ENCODE data around the gene KIAA1328.

The KIAA1328 gene

DNA sequence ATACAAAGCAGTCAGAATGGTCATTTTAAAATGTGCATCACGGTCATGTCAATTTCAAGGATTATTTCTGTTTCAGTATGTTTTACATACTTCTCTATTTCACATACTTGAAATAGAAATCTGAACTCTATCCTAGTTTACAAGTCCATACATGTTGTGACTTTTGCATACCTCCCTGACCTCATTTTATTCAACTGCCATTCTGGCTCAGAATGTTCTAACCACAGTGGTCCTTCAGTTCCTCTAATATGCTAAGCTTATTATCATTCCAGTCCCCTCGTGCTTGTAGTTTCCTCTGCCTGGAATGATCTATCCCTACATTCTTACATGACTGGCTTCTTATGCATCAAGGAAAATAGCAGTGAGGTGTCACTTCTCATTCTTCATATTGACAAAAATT is 295.6 kb downstream of the KIAA1328 start:
- H3K27ac ChIP-seq: no peak overlapping the region

DNA sequence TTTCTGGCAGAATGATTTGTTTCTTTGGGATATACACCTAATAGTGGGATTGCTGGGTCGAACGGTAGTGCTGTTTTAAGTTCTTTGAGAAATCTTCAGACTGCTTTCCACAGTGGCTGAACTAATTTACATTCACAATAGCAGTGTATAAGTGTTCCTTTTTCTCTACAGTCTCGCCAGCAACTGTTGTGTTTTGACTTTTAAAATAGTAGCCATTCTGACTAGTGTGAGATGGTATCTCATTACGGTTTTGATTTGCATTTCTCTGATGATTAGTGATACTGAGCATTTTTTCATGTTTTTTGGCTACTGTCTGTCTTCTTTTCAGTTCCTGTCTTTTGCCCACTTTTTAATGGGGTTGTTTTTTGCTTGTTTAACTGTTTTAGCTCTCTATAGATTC is 306.2 kb downstream of the KIAA1328 start:
- TF ChIP-seq, protein P1, sequence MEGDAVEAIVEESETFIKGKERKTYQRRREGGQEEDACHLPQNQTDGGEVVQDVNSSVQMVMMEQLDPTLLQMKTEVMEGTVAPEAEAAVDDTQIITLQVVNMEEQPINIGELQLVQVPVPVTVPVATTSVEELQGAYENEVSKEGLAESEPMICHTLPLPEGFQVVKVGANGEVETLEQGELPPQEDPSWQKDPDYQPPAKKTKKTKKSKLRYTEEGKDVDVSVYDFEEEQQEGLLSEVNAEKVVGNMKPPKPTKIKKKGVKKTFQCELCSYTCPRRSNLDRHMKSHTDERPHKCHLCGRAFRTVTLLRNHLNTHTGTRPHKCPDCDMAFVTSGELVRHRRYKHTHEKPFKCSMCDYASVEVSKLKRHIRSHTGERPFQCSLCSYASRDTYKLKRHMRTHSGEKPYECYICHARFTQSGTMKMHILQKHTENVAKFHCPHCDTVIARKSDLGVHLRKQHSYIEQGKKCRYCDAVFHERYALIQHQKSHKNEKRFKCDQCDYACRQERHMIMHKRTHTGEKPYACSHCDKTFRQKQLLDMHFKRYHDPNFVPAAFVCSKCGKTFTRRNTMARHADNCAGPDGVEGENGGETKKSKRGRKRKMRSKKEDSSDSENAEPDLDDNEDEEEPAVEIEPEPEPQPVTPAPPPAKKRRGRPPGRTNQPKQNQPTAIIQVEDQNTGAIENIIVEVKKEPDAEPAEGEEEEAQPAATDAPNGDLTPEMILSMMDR (IDR thresholded peaks at IDR 0.05): no peak
- no peak for TF ChIP-seq ZFX (IDR thresholded peaks at IDR 0.05; ENCODE audit: borderline replicate concordance)
- H3K27ac ChIP-seq: no peak overlapping the region

More for the DNA sequence above, 295.6 kb downstream of the KIAA1328 start:
- TF ChIP-seq, protein P1 (IDR thresholded peaks at IDR 0.05): no peak
- no peak for TF ChIP-seq ZFX (IDR thresholded peaks at IDR 0.05; ENCODE audit: borderline replicate concordance)

DNA sequence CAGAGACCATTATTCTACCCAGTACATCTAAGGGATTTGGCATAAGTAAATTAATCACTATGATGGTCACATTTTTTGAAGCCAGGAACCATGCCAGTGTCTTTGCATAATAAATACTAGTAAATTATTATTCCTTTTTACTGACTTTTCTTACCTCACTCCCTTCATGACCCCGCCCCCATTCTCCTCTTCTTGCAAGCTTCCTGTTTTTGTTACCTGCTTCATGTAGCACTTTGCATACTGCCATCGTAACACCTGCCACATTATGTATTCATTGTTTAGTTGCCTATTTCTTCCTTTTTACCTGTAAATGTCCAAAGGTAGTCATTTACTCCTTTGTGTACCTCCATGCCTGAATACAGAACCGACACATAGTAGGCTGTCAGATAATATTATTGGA is 309.5 kb downstream of the KIAA1328 start:
- H3K27ac ChIP-seq: no peak overlapping the region
- TF ChIP-seq ZFX (IDR thresholded peaks at IDR 0.05; ENCODE audit: borderline replicate concordance): no peak
- TF ChIP-seq, protein P1 (IDR thresholded peaks at IDR 0.05): no peak

DNA sequence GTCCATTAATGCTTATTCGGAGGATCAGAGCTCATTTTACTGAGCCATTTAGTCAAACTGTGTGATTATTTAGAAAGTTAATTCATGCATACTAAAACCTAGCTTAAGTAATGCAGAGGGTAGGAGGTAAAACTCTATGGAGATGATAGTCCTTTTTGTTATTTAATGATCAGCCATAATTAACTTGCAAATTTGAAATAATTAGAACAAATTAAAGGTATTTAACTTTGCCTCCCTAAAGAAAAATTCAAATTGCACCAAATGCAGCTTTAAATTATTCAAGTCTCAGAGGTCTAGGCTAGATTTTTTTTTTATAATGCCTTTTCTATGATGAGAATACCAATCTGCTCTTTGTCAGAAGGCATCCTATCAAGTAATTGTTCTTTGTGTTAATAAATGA is 310.9 kb downstream of the KIAA1328 start:
- TF ChIP-seq, protein P1 (IDR thresholded peaks at IDR 0.05): no peak
- no peak for TF ChIP-seq ZFX (IDR thresholded peaks at IDR 0.05; ENCODE audit: borderline replicate concordance)
- H3K27ac ChIP-seq: no peak overlapping the region

DNA sequence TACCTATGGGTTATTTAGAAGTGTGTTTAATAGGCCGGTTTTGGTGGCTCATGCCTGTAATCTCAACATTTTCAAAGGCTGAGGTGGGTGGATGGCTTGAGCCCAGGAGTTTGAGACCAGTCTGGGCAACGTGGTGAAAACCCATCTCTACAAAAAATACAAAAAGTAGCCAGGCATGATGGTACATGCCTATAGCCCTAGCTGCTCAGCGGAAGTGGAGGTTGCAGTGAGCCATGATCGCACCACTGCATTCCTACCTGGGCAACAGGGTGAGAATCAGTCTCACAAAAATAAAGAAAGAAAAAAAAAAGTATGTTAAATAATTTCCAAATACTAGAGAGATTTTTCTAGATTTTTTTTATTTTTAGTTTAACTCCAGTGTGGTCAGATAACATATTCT is 316.0 kb downstream of the KIAA1328 start:
- TF ChIP-seq ZFX (IDR thresholded peaks at IDR 0.05; ENCODE audit: borderline replicate concordance): no peak
- TF ChIP-seq, protein P1 (IDR thresholded peaks at IDR 0.05): no peak

DNA sequence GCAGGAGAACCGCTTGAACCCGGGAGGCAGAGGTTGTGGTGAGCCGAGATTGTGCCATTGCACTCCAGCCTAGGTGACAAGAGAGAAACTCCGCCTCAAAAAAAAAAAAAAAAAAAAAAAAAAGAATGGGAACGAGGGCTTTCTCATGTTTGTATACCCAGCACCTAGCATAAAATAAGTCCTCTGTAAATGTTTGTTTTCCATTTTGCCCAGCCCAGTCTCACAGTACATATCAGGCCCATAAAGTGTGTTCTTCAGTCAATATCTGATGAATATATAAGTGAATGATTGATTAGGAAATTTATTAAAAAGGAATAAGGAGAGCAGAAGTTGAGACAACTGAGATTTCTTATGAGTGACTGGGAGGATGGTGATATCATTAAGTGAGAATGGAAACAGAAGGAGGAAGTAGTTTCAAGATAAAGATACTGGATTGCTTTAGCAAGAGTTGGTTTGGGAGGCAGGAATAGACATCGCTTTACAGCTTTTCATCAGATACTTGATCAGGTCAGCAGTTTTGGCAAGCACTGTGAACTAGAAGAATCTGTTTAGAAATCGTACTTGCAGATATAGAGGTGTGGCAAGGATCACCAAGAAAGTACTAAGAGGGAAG is 327.5 kb downstream of the KIAA1328 start:
- TF ChIP-seq ZFX (IDR thresholded peaks at IDR 0.05; ENCODE audit: borderline replicate concordance): no peak
- TF ChIP-seq, protein P1 (IDR thresholded peaks at IDR 0.05): no peak

More for the DNA sequence above, 316.0 kb downstream of the KIAA1328 start:
- no peak overlapping the region for H3K27ac ChIP-seq

DNA sequence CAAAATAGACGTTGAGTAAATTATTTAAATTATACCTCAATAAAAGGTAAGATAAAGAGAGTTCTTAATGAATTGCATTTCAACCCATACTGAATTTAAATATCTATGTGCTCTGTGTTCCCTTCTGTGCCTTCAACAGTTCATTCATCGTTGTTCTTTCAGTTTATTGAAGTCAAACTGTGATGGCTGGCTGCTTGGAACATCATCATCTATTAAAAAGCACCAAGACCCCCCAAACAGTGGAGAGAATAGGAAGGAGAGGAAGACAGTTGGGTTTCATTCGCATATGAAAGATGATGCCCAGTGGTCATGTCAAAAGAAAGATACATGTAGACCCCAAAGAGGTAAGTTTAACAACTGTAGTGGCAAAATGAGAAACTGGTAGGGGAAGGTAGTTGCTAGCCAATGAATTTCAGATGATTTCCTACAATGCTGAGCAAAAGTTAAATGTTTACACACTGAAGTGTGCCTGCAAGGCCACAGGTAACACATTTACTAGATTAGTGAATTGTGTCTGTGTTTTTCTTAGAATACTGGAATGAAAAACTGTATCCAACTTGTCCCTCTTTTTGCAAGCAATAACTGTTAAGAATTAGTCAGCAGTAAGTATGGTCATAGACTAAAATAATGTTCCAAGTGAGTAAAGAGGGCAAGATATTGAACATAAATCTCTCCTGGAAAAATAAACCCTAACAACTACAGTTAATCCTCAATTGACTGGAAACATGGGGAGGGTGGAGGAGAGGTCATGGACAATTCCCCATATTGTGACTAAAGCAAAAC is 331.3 kb downstream of the KIAA1328 start:
- H3K27ac ChIP-seq: no peak overlapping the region
- TF ChIP-seq, protein P1 (IDR thresholded peaks at IDR 0.05): no peak
- no peak for TF ChIP-seq ZFX (IDR thresholded peaks at IDR 0.05; ENCODE audit: borderline replicate concordance)

More for the DNA sequence above, 327.5 kb downstream of the KIAA1328 start:
- no peak overlapping the region for H3K27ac ChIP-seq

Measured in 22Rv1 (cell line).